ENCODE data around the gene BIN2. TPM values are rescaled to one million over a fixed set of nuclear protein-coding genes. Genes with fewer than 3 reads are reported as not detected.

Gene BIN2
- total and polyA plus RNA-seq, 9 of the 15 experiments (the other 6 are each of a cell fraction or from before 2014, with no cell fraction given), result 0.04 to 0.39 (median 0.25) TPM; not detected in 1

- TF ChIP-seq CTBP1 (IDR thresholded peaks at IDR 0.05; ENCODE audit: borderline replicate concordance), result peak; percentile 44; the same call in 1 of the 2 replicates
- no peak for TF ChIP-seq MGA (IDR thresholded peaks at IDR 0.05)
- no peak for TF ChIP-seq PTRF (tag; IDR thresholded peaks at IDR 0.05)
- TF ChIP-seq ARNT (IDR thresholded peaks at IDR 0.05), result peak in 1 of 2 experiments; percentile 53; a peak in 1 of 4 replicates
- TF ChIP-seq SMC3 (conservative IDR thresholded peaks at IDR 0.05; ENCODE audit: insufficient read depth, low read depth, low read length), result peak; percentile 94
- no peak for TF ChIP-seq FOXP1 (CRISPR knock-in tag; IDR thresholded peaks at IDR 0.05)
- no peak for TF ChIP-seq NRF1 (conservative IDR thresholded peaks at IDR 0.05 in 1 of 2, IDR thresholded peaks at IDR 0.05 in 1 of 2)
- TF ChIP-seq KAT8 (IDR thresholded peaks at IDR 0.05; ENCODE audit: low read depth), result no peak
- no peak for TF ChIP-seq BCOR (IDR thresholded peaks at IDR 0.05)
- no peak for TF ChIP-seq RBM25 (IDR thresholded peaks at IDR 0.05; ENCODE audit: low read depth, low read length, severe bottlenecking)
- no peak for TF ChIP-seq HDAC2 (IDR thresholded peaks at IDR 0.05)
- TF ChIP-seq CC2D1A (IDR thresholded peaks at IDR 0.05), result peak; percentile 88
- TF ChIP-seq RNF219 (CRISPR knock-in tag; IDR thresholded peaks at IDR 0.05), result no peak
- TF ChIP-seq OTX1 (CRISPR knock-in tag; IDR thresholded peaks at IDR 0.05), result no peak
- no peak for TF ChIP-seq ZZZ3 (IDR thresholded peaks at IDR 0.05)
- TF ChIP-seq ZNF3 (CRISPR knock-in tag; IDR thresholded peaks at IDR 0.05), result no peak
Measured at GRCh38 chr12:51341251-51342007, 17.5 kb upstream of the BIN2 start (continued).

Data from K562 (cell line).